ENCODE measurements around the gene SLC6A3.
"Not testable (repeated sequence)": the region's sequence is repeated elsewhere in the genome, so short reads cannot be mapped to it uniquely, and the experiment has no call there.

SLC6A3 gene

GRCh38 chr5:1463326-1464095, 18.3 kb upstream of the SLC6A3 start:
- no peak for DNase-seq

GRCh38 chr5:1462358-1462757, 17.1 kb upstream of the SLC6A3 start:
- DNase-seq, result no peak

GRCh38 chr5:1461396-1461795, 16.2 kb upstream of the SLC6A3 start:
- no peak for DNase-seq

DNA sequence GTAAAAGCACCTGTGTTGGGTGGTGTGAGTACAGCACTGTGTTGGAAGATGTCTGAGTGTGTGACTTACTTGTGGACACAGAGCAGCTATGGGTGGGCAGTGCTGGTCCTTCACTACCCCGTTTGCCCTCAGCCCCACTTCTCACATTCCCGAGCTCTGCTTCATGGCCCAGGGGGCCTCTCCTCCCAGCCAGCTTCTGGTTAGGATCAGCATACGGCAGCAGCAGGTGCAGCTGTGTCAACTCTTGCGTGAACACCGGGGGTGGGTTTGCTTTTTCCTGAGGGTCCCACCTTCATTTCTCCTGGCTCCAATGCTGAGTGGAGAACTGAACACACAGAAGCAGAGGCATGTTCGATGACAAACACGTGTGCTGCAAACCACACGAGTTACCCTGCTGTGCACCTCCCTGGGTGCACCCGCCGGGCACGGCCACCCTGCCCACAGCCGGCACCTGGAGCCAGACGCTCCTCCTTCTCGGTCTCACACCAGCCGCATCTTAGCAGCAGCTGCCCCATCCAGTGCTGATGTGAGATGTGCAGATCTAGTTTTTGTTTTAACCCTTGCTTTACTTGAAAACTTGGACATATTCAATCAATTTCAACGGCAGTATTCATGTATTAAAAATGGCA, 14.9 kb upstream of the SLC6A3 start:
- peak; percentile 20 for DNase-seq

DNA sequence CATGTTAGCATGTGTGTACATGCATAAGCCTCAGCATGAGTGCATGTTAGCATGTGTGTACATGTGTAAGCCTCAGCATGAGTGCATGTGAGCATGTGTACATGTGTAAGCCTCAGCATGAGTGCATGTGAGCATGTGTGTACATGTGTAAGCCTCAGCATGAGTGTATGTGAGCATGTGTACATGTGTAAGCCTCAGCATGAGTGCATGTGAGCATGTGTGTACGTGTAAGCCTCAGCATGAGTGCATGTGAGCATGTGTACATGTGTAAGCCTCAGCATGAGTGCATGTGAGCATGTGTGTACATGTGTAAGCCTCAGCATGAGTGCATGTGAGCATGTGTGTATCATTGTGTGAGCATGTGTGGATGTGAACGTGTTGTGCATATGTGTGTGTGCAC, 14.2 kb upstream of the SLC6A3 start:
- DNase-seq, result not testable (repeated sequence)

- DNase-seq, result not testable (repeated sequence)
These were observed 11.1 kb upstream of the SLC6A3 start for GRCh38 chr5:1456110-1456881.

DNA sequence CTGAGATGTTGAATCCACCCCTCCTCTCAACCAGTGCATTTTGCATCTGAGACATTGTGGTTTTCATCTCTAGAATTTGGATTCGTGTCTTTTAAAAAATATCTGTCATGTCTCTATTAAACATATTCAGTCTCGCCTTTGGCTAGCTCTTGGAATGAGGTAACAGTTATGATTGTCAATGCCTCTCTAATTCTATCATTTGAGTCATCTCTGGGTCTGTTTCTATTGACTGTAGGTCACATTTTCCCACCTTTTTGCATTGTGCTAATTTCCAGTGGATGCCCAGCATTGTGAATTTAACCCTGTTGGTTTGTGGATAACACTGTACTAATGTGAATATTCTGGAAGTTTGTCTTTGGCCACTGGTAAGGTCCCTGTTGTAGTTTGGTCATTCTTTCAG, 8.4 kb upstream of the SLC6A3 start:
- no peak for DNase-seq

DNA sequence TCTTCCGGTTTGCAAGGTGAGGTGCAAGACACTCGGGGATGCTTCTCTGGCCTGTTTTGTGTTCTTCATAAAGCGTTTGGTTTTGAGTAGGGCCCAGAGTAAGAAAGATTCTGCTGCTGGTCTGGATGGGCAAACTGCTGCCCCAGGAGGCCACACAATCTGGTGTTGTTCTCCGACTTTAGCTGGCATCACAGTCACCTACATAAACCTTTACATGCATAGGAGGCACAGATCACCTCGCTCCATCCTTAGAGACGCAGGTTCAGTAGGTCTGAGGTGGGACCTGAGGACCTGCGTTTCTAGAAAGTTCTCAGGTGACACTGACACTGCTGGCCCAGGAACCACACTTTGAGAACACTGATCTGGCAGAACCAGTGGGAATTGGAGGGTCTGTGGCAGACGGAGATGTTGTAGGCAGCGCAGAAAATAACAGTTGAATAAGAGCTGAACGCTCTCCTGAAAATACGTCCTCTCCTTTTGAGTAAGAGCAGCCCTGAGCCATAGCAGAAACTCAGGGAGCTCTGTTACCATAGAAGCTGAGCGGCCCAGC, 3.9 kb upstream of the SLC6A3 start:
- DNase-seq, result no peak

DNA sequence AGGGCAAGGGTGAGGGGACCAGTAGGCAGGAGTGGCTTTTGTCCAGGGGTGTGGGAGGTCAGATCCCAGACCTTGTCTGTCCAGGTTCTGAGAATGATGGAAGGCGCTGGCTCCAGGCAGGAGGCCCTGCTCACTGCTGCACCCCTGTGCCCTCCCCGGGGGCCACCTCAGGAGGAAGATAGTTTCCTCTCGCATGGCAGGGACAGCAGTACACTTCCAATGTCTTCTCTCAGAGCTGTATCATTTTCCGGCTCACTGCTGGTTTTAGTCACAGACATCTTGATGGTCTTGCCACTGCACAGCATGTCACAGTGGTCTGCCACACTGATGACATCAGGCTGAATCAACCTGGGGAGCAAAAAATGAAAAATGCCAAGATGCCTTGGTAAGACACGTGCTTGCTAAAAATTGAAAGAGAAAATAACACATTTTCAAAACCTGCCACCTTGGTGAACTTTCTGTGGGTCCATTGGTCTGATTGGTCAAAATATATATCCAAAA, 3.3 kb upstream of the SLC6A3 start:
- DNase-seq, result peak; percentile 19

DNA sequence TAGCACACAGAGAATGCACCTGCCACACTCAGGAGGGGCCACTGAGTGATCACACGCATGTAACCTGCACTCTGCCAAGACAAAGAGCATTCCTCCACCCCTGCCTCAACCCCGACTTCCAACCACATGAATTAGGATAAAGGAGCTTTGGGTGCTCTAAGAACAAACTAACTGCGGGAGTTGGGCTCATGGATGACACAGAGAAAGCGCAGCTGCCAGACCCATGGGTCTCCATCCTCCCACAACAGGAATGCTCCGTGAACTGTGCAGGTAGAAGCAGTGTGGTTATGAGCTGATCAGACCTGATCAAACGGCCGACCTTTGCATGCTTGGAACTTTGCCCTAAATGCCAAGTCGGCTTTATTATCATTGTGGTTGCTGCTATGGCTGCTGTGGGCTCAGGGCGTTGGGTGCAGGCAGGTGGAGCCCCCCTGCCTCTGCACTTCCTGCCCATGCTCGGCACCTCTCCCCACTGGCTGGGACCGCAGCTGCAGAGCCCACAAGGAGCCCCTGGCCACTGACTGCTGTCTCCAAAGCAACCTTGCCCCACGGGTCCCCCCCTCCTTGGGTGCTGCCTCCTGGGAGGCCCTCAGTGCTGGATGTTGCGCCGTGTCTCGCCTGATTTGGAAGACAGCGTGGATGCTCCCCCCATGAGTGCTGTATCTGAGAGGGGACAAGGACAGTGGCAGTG, 2.6 kb upstream of the SLC6A3 start:
- peak; percentile 11 for DNase-seq

GRCh38 chr5:1446602-1447343, 1.5 kb upstream of the SLC6A3 start:
- peak; percentile 25 for DNase-seq

DNA sequence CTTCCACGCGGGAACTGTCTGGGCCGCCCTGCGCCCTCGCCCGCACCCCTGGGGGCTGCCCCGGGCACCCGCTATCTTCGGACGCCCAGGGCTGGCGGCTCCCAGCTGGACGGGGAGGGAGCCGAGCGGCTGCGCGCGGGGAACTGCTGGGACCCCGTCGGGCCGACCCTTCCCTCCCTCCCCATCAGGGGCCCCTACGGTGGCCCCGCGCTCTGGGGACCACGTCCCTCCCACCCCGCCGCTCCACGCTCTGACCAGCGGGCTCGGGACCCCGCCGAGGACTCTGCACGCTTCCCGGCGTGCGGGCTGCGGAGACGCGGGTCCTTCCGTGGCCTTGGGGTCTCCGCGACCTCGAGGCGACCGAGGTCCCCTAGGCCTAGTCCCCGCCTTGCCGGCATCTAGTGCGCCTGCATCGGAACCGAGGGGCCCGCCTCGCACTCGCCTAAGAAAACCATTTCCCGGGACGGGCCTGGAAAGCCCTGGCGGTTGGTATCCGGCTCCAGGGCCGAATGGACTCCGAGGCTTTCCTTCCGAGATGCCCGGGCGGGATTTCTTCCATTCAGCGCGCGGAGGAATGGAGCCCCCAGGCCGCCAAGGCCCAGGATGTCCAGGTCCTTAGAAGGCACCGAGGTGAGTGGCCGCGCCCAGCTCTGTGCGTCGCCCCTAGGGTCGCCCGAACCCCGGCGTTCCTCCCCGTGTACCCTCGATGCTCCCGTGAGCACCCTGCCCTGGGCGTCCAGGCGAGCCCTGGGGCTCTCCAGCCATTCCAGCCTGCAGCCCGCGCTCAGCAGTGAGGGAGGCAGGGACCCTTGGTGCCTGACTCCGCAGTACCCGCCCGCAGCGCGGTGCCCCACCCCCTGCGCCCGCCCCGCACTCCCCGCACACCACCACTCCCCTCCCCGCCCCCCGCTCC, 705 bp upstream of the SLC6A3 start:
- DNase-seq, result peak; percentile 17

DNA sequence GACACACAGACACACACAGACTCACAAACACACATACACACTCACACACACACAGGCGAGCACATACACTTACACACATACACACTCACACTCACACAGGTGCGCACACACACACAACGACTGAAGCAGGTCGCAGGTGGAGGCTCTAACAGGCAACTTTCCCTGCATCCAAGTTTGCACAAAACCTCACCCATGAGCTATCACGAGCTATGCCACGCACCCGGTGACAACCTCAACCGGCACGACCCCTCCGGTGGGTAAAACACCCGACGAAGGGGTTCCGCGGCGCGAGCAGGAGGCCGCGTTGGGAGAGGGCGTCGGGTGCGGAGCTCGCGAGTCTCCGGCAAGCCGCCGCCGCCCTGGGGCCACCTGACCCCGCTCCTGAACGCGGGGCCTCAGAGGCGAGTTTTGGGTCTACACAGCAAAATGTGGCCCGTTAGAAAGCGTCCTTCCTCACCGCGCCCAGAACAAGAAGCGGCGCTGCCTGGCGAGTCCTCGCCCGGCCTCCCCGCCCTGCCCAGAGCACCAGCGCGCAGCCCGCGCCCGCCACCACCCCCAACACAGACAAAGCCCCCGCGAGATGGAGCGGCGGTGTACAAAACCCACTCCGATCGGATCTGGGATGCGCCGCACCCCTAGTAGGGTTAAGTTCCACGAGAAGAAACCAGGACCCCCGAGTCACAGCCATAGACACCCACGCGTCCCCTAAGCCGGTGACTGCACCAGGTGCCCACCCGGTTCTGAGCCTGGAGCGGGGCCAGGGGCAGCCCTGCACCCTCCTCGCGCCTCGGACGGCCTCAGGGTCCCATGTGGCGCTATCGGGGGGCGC, 665 bp downstream of the SLC6A3 start:
- DNase-seq, result peak; percentile 25

GRCh38 chr5:1443991-1444360, 1.3 kb downstream of the SLC6A3 start:
- DNase-seq, result no peak

GRCh38 chr5:1443171-1443570, 2.1 kb downstream of the SLC6A3 start:
- no peak for DNase-seq

- no peak for DNase-seq
These were observed 2.8 kb downstream of the SLC6A3 start for GRCh38 chr5:1442222-1443145.

GRCh38 chr5:1441166-1441865, 3.9 kb downstream of the SLC6A3 start:
- no peak for DNase-seq

DNA sequence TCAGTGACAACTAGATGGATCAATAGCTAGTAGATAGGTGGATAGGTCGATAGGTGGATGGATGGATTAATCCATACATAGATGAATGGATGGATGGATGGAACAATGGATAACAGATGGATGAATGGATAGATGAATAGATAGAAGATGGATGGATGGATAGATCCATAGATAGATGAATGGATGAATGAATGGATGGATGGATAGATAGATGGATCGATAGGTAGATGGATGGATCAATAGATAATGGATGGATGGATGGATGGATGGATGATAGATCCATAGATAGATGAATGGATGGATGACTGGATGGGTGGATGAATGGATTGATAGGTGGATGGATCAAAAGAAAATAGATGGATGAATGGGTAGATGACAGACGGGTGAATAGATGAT, 5.1 kb downstream of the SLC6A3 start:
- no peak for DNase-seq
